GM13976 (cell line): ENCODE data around the gene LIMA1.

Experiments used
- DNase-seq: peaks from one replicate; pipeline ENCODE4 v3.0.0; 2012; ENCODE audit warnings: low spot score
- CTCF ChIP-seq: IDR thresholded peaks from 2 replicates; pipeline ENCODE4 v1.5.1; 2012; ENCODE audit warnings: borderline replicate concordance, mild to moderate bottlenecking; ENCODE audit not compliant: insufficient read depth; ENCODE audit errors: extremely low read depth, missing control alignments, control extremely low read depth
- in situ Hi-C: fragments of 300-500 bp; cut with MboI; formaldehyde crosslinking; loops from one replicate; pipeline ENCODE4 v1.12.0; 2022; ENCODE audit warnings: low sequenced_read_pairs, mixed read lengths, inconsistent platforms; ENCODE audit not compliant: unreplicated experiment

The LIMA1 gene

GRCh38 chr12:50240792-50241114 lies 42.6 kb downstream of the LIMA1 start:
- in situ Hi-C loops = no loop called here
- TF ChIP-seq CTCF = no peak
- no peak for DNase-seq

GRCh38 chr12:50240096-50240791 lies 43.1 kb downstream of the LIMA1 start:
- in situ Hi-C loops = no loop called here
- no peak for TF ChIP-seq CTCF
- no peak for DNase-seq

- in situ Hi-C loops = no loop called here
- TF ChIP-seq CTCF = no peak
- DNase-seq = no peak
Measured at GRCh38 chr12:50239355-50239891, 43.9 kb downstream of the LIMA1 start.

- no peak for TF ChIP-seq CTCF
- DNase-seq = no peak
- in situ Hi-C loops = no loop called here
Measured at GRCh38 chr12:50234347-50234746, 49.0 kb downstream of the LIMA1 start.

- DNase-seq = no peak
- TF ChIP-seq CTCF = no peak
- in situ Hi-C loops = no loop called here
Measured at GRCh38 chr12:50232771-50233209, 50.5 kb downstream of the LIMA1 start.

GRCh38 chr12:50232206-50232605 lies 51.1 kb downstream of the LIMA1 start:
- in situ Hi-C loops = no loop called here
- TF ChIP-seq CTCF = no peak
- no peak for DNase-seq
